ENCODE measurements around the gene RBBP8NL. TPM values are rescaled to one million over a fixed set of nuclear protein-coding genes. Genes with fewer than 3 reads are reported as not detected.
A peak's percentile ranks its signal among the peaks of the same experiment; 100 is the strongest.

The RBBP8NL gene
- total RNA-seq, 1 experiment from 2014 or later: not detected

GRCh38 chr20:62362991-62363919 is 64.1 kb downstream of the RBBP8NL start:
- peak; percentile 51 for DNase-seq (ENCODE audit: low read depth)

- DNase-seq (ENCODE audit: low read depth): peak; percentile 6
Observed at GRCh38 chr20:62362590-62362940, 64.8 kb downstream of the RBBP8NL start.

- peak; percentile 5 for DNase-seq (ENCODE audit: low read depth)
Observed at GRCh38 chr20:62361799-62362589, 65.3 kb downstream of the RBBP8NL start.

GRCh38 chr20:62360854-62361798 is 66.2 kb downstream of the RBBP8NL start:
- peak; percentile 12 for DNase-seq (ENCODE audit: low read depth)

Other genes starting within 250 kb of the RBBP8NL start
- gene MTG2, start 244.5 kb downstream of the RBBP8NL start, total RNA-seq (2014; rRNA removed; shearing (Covaris generic)): 13.3 and 23.0 TPM in 2 replicates
- not detected in 2 replicates for gene HRH3, start 207.3 kb downstream of the RBBP8NL start, total RNA-seq (2014; rRNA removed; shearing (Covaris generic))
- 9.4 and 10.2 TPM in 2 replicates for gene OSBPL2, start 189.0 kb downstream of the RBBP8NL start, total RNA-seq (2014; rRNA removed; shearing (Covaris generic))
- gene ADRM1, start 124.5 kb downstream of the RBBP8NL start, total RNA-seq (2014; rRNA removed; shearing (Covaris generic)): 390 and 470 TPM in 2 replicates
- 3.1 and 9.6 TPM in 2 replicates for gene LAMA5, start 60.2 kb downstream of the RBBP8NL start, total RNA-seq (2014; rRNA removed; shearing (Covaris generic))
- 1,690 and 2,894 TPM in 2 replicates for gene RPS21, start 40.4 kb downstream of the RBBP8NL start, total RNA-seq (2014; rRNA removed; shearing (Covaris generic))
- 2.0 and 3.8 TPM in 2 replicates for gene CABLES2, start 20.3 kb downstream of the RBBP8NL start, total RNA-seq (2014; rRNA removed; shearing (Covaris generic))
- gene GATA5, start 48.5 kb upstream of the RBBP8NL start, total RNA-seq (2014; rRNA removed; shearing (Covaris generic)): not detected in 2 replicates
- 15.4 and 16.3 TPM in 2 replicates for gene SLCO4A1, start 215.0 kb upstream of the RBBP8NL start, total RNA-seq (2014; rRNA removed; shearing (Covaris generic))

Data from Daoy (cell line).